Measurements from ENCODE around the gene AGMO. TPM values are rescaled to one million over a fixed set of nuclear protein-coding genes. Genes with fewer than 3 reads are reported as not detected.

Gene AGMO
- total and polyA plus RNA-seq, 2 of the 8 experiments (the other 6 are each of a cell fraction or from before 2014, with no cell fraction given) = 0.22 to 0.45 TPM

DNA sequence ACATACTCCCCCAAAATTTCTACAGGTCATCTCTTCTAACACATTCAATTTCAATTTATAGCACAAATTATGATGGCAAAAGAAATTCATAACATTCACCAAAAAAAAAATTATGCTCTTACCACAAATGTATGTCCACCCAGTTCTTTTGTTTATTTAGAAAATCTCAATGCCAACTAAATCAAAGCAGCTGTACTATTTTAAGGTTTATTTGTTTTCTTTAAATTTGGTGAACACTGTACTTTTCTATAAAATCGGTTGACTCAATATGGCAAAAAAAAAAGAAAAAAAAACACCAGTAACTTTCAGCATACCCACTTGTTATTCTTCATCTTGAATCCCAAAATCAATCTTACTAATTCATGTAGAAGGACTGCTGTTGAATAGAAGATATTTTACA, 225.7 kb downstream of the AGMO start (continued):
- TF ChIP-seq BCL11A (IDR thresholded peaks at IDR 0.05; ENCODE audit: low read depth in 2 of 2, low read length in 2 of 2) (no peak), PHF8 (conservative IDR thresholded peaks at IDR 0.05; ENCODE audit: low read depth, low read length) (no peak), ZNF274 (IDR thresholded peaks at IDR 0.05; ENCODE audit: borderline replicate concordance, extremely low read depth, low read length) (no peak), SP1 (IDR thresholded peaks at IDR 0.05; ENCODE audit: low read depth, low read length) (no peak), JUN (IDR thresholded peaks at IDR 0.05; ENCODE audit: low read depth, low read length) (no peak)
